Nephron progenitor cell (in vitro differentiated cells): ENCODE results near the gene SMARCC1.

Experiments
- DNase-seq: peaks from one replicate; pipeline ENCODE4 v3.0.0; 2021
- H3K27ac Mint-ChIP-seq: 2 replicates; pipeline ENCODE4 v1.8.0; 2021; ENCODE audit warnings: mild to moderate bottlenecking, moderate library complexity, mixed read lengths
- H3K27me3 Mint-ChIP-seq: 2 replicates; pipeline ENCODE4 v1.8.0; 2021; ENCODE audit warnings: mild to moderate bottlenecking, low read depth, mixed read lengths; ENCODE audit not compliant: poor library complexity
- H3K36me3 Mint-ChIP-seq: 2 replicates; pipeline ENCODE4 v1.8.0; 2021; ENCODE audit warnings: low read depth, mixed read lengths
- H3K4me1 Mint-ChIP-seq: 2 replicates; pipeline ENCODE4 v1.8.0; 2021; ENCODE audit warnings: mixed read lengths
- H3K4me3 Mint-ChIP-seq: 2 replicates; pipeline ENCODE4 v1.8.0; 2021; ENCODE audit warnings: mild to moderate bottlenecking, moderate library complexity, mixed read lengths
- H3K9me3 Mint-ChIP-seq: 2 replicates; pipeline ENCODE4 v1.8.0; 2021; ENCODE audit warnings: mild to moderate bottlenecking, moderate library complexity, mixed read lengths
- TF ChIP-seq, protein P1 (sequence below): fragments of 200-600 bp; sonication (generic); IDR thresholded peaks from 2 replicates; pipeline ENCODE4 v1.5.0; 2021; ENCODE audit warnings: antibody characterized with exemption

The SMARCC1 gene

DNA sequence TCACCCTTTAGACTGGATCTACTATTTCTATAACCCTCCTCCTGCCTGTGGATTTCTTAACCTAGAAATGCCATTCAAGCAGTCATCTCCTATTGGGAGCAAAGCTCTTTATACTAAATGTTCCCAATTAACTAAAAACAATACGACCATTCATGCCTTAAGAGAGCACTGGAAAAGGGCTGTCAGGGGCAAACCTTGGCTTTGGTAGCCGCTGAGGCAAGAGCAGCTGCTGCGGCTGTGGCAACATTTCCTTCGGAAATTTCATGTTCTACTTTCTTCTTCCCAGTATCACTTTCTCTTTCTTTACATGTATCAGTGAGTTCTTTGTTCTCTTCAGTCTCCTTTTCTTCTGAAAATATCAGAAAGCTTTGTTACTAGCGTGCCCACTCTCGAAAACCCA, 146.7 kb downstream of the SMARCC1 start:
- H3K36me3 Mint-ChIP-seq: peaks cover 73% of the 10 kb centered on the region
- TF ChIP-seq, protein P1, sequence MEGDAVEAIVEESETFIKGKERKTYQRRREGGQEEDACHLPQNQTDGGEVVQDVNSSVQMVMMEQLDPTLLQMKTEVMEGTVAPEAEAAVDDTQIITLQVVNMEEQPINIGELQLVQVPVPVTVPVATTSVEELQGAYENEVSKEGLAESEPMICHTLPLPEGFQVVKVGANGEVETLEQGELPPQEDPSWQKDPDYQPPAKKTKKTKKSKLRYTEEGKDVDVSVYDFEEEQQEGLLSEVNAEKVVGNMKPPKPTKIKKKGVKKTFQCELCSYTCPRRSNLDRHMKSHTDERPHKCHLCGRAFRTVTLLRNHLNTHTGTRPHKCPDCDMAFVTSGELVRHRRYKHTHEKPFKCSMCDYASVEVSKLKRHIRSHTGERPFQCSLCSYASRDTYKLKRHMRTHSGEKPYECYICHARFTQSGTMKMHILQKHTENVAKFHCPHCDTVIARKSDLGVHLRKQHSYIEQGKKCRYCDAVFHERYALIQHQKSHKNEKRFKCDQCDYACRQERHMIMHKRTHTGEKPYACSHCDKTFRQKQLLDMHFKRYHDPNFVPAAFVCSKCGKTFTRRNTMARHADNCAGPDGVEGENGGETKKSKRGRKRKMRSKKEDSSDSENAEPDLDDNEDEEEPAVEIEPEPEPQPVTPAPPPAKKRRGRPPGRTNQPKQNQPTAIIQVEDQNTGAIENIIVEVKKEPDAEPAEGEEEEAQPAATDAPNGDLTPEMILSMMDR: no peak
- H3K27ac Mint-ChIP-seq: peak overlapping the region; percentile 7
- H3K4me3 Mint-ChIP-seq: no peak overlapping the region
- DNase-seq: no peak
- no peaks in the 10 kb centered on the region for H3K9me3 Mint-ChIP-seq
- H3K27me3 Mint-ChIP-seq: no peaks in the 10 kb centered on the region
- H3K4me1 Mint-ChIP-seq: peaks cover 10% of the 10 kb centered on the region

DNA sequence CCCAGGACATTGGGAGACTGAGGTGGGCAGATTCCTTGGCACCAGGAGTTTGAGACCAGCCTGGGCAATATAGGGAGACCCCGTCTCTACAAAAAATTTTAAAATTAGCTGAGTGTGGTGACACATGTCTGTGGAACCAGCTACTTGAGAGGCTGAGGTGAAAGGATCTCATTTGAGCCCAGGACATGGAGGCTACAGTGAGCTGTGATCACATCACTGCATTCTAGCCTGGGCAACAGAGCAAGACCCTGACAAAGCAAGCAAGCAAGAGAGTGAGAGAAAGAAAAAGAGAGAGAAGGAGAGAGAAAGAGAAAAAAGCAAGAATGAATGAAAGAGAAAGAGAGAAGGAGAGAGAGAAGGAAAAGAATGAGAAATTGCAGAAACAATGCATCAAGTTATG, 150.9 kb downstream of the SMARCC1 start:
- TF ChIP-seq, protein P1: no peak
- Mint-ChIP-seq H3K36me3 (peaks cover 95% of the 10 kb centered on the region), H3K4me3 (no peak overlapping the region), H3K4me1 (peaks cover 5% of the 10 kb centered on the region), H3K27ac (no peak overlapping the region), H3K9me3 (no peaks in the 10 kb centered on the region), H3K27me3 (no peaks in the 10 kb centered on the region)
- no peak for DNase-seq

DNA sequence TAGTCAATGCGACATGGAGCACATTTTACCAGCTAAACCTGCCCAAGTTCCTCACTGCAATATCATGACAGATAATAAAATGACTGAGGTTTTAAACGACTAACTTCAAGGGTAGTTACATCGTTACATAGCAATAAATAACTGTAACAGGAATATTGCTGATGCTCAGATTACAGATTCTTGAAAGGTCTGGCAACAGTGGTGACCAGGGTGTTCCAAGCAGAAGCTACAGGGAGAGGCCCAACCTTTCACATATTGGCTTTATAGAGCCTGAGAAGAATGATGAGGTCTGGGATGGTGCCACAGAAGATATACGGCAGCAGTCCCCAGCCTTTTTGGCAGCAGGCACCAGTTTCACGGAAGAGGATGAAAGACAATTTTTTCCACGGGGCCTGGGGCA, 151.9 kb downstream of the SMARCC1 start:
- Mint-ChIP-seq H3K4me3 (no peak overlapping the region), H3K27ac (peak overlapping the region; percentile 28), H3K9me3 (no peaks in the 10 kb centered on the region), H3K4me1 (peaks cover 5% of the 10 kb centered on the region), H3K36me3 (peaks cover 93% of the 10 kb centered on the region), H3K27me3 (no peaks in the 10 kb centered on the region)
- no peak for DNase-seq
- TF ChIP-seq, protein P1: no peak

DNA sequence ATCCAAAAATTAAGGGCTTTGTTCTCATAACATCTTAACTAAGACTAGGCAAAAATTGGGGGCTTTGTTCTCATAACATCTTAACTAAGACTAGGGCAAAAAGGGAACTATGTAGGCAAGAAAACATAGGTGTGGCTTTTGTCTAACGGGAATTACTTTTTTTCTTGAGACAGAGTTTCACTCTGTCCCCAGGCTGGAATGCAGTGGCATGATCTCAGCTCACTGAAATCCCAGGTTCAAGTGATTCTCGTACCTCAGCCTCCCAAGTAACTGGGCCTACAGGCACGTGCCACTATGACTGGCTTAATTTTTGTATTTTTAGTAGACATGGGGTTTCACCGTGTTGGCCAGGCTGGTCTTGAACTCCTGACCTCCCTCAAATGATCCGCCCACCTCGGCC, 153.3 kb downstream of the SMARCC1 start:
- Mint-ChIP-seq H3K9me3 (no peaks in the 10 kb centered on the region), H3K4me1 (peaks cover 5% of the 10 kb centered on the region), H3K36me3 (peaks cover 94% of the 10 kb centered on the region), H3K27me3 (no peaks in the 10 kb centered on the region), H3K27ac (peak overlapping the region; percentile 69), H3K4me3 (no peak overlapping the region)
- no peak for DNase-seq
- TF ChIP-seq, protein P1: no peak

DNA sequence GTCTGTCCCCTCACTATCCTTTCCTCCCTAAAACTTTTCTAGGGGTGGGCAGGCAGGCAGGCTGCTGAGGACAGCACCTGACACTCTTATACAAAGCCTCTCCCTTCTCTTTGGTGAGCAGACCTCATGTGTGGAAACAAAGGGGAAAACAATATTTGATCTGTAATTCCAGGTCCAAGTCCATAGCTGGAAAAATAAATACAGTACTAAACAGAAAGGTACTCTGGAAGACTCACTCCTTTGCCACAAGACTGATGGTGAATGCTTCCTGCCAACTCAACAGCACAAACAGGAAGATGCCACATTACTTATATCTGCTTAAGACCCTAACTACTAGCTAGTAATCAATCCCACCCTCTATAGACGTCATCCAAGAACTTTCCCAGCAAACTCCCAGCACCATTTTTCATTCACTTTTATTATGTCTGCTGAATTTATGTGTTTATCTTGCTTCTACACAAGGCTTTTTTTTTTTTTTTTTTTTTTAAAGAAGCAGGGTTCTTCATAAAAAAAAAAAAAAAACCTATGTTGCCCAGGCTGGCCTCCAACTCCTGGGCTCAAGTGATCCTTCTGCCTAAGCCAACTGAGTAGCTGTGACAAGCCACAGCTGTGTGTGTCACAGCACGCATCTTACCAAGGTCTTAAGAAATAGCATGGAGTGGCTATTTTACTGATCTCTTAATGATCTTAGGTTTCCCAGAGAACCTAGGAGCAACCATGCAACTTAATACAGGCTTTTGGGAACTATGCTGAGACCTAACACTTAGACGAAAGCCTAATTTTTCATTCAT, 158.8 kb downstream of the SMARCC1 start:
- peak overlapping the region; percentile 77 for H3K27ac Mint-ChIP-seq

More for the DNA sequence above, 158.8 kb downstream of the SMARCC1 start:
- no peaks in the 10 kb centered on the region for H3K4me1 Mint-ChIP-seq
- peaks cover 91% of the 10 kb centered on the region for H3K36me3 Mint-ChIP-seq
- no peak for DNase-seq
- TF ChIP-seq, protein P1: no peak
- no peaks in the 10 kb centered on the region for H3K27me3 Mint-ChIP-seq
- H3K4me3 Mint-ChIP-seq: no peak overlapping the region
- no peaks in the 10 kb centered on the region for H3K9me3 Mint-ChIP-seq
